ENCODE results near the gene TBL1X.

The TBL1X gene

GRCh38 chrX:9542761-9543111 lies 77.9 kb downstream of the TBL1X start:
- DNase-seq (ENCODE audit: low read depth) = no peak
- no peak for TF ChIP-seq POLR2A (IDR thresholded peaks at IDR 0.05; ENCODE audit: extremely low read depth, insufficient read length)
- TF ChIP-seq MAX (IDR thresholded peaks at IDR 0.05; ENCODE audit: low read depth, low read length) = no peak
- TF ChIP-seq MYC (IDR thresholded peaks at IDR 0.05; ENCODE audit: low read depth, low read length) = no peak
- no peak for TF ChIP-seq CTCF (IDR thresholded peaks at IDR 0.05; ENCODE audit: low read depth, low read length)
- H3K4me3 ChIP-seq (ENCODE audit: low read depth, low read length) = no peak overlapping the region

- TF ChIP-seq MYC (IDR thresholded peaks at IDR 0.05; ENCODE audit: low read depth, low read length) = no peak
- no peak for TF ChIP-seq POLR2A (IDR thresholded peaks at IDR 0.05; ENCODE audit: extremely low read depth, insufficient read length)
- 0 out of 2 replicates have a peak, but pooled peaks have one; percentile 15 for TF ChIP-seq MAX (IDR thresholded peaks at IDR 0.05; ENCODE audit: low read depth, low read length)
- H3K4me3 ChIP-seq (ENCODE audit: low read depth, low read length) = no peak overlapping the region
- peak; percentile 57 for DNase-seq (ENCODE audit: low read depth)
These were observed 90.5 kb downstream of the TBL1X start for GRCh38 chrX:9555354-9555753.

- no peak for DNase-seq (ENCODE audit: low read depth)
- TF ChIP-seq CTCF (IDR thresholded peaks at IDR 0.05; ENCODE audit: low read depth, low read length) (no peak), POLR2A (IDR thresholded peaks at IDR 0.05; ENCODE audit: extremely low read depth, insufficient read length) (no peak), MYC (IDR thresholded peaks at IDR 0.05; ENCODE audit: low read depth, low read length) (no peak), MAX (IDR thresholded peaks at IDR 0.05; ENCODE audit: low read depth, low read length) (no peak)
- no peak overlapping the region for H3K4me3 ChIP-seq (ENCODE audit: low read depth, low read length)
These were observed 92.2 kb downstream of the TBL1X start for GRCh38 chrX:9557091-9557490.

- no peak overlapping the region for H3K4me3 ChIP-seq (ENCODE audit: low read depth, low read length)
- TF ChIP-seq CTCF (IDR thresholded peaks at IDR 0.05; ENCODE audit: low read depth, low read length) (no peak), POLR2A (IDR thresholded peaks at IDR 0.05; ENCODE audit: extremely low read depth, insufficient read length) (no peak), MYC (IDR thresholded peaks at IDR 0.05; ENCODE audit: low read depth, low read length) (no peak)
- DNase-seq (ENCODE audit: low read depth) = no peak
These were observed 92.7 kb downstream of the TBL1X start for GRCh38 chrX:9557521-9557920.

- peak; percentile 28 for DNase-seq (ENCODE audit: low read depth)
- no peak for TF ChIP-seq POLR2A (IDR thresholded peaks at IDR 0.05; ENCODE audit: extremely low read depth, insufficient read length)
- TF ChIP-seq MYC (IDR thresholded peaks at IDR 0.05; ENCODE audit: low read depth, low read length) = no peak
- no peak for TF ChIP-seq CTCF (IDR thresholded peaks at IDR 0.05; ENCODE audit: low read depth, low read length)
- no peak for TF ChIP-seq MAX (IDR thresholded peaks at IDR 0.05; ENCODE audit: low read depth, low read length)
- H3K4me3 ChIP-seq (ENCODE audit: low read depth, low read length) = no peak overlapping the region
These were observed 93.8 kb downstream of the TBL1X start for GRCh38 chrX:9558615-9559014.

- TF ChIP-seq MAX (IDR thresholded peaks at IDR 0.05; ENCODE audit: low read depth, low read length) = no peak
- no peak for TF ChIP-seq MYC (IDR thresholded peaks at IDR 0.05; ENCODE audit: low read depth, low read length)
- TF ChIP-seq POLR2A (IDR thresholded peaks at IDR 0.05; ENCODE audit: extremely low read depth, insufficient read length) = no peak
- no peak for TF ChIP-seq CTCF (IDR thresholded peaks at IDR 0.05; ENCODE audit: low read depth, low read length)
- no peak for DNase-seq (ENCODE audit: low read depth)
These were observed 95.4 kb downstream of the TBL1X start for GRCh38 chrX:9560219-9560618.

More at GRCh38 chrX:9560219-9560618, 95.4 kb downstream of the TBL1X start:
- no peak overlapping the region for H3K4me3 ChIP-seq (ENCODE audit: low read depth, low read length)

Measured in NB4 (cell line).